GM23338 (cell line): Measurements from ENCODE around the gene ADGRG6. TPM values are rescaled to one million over a fixed set of nuclear protein-coding genes. Genes with fewer than 3 reads are reported as not detected.

ENCODE experiments used
- EZH2phosphoT487 ChIP-seq: fragments of 200-600 bp; sonication (generic); IDR thresholded peaks from one replicate; pipeline ENCODE4 v1.8.1; 2018; ENCODE audit warnings: antibody characterized with exemption; ENCODE audit not compliant: unreplicated experiment
- JUNB ChIP-seq: IDR thresholded peaks from one replicate; pipeline ENCODE4 v1.6.1; 2016; ENCODE audit warnings: antibody characterized with exemption; ENCODE audit not compliant: unreplicated experiment
- NANOG ChIP-seq: IDR thresholded peaks from 2 replicates; pipeline ENCODE4 v1.6.1; 2016; ENCODE audit warnings: antibody characterized with exemption, borderline replicate concordance
- POLR2AphosphoS5 ChIP-seq: IDR thresholded peaks from 2 replicates; pipeline ENCODE4 v1.6.1; 2016; ENCODE audit warnings: antibody characterized with exemption, low read depth
- STAT1 ChIP-seq: IDR thresholded peaks from one replicate; pipeline ENCODE4 v1.6.1; 2016; ENCODE audit warnings: antibody characterized with exemption; ENCODE audit not compliant: unreplicated experiment
- ZNF114 ChIP-seq: fragments of 250-450 bp; sonication (Bioruptor Pico); IDR thresholded peaks from 2 replicates; pipeline ENCODE4 v1.5.0; 2020; ENCODE audit warnings: mild to moderate bottlenecking, moderate library complexity
- ZNF331 ChIP-seq: fragments of 250-450 bp; sonication (Bioruptor Pico); IDR thresholded peaks from 2 replicates; pipeline ENCODE4 v1.5.0; 2020; ENCODE audit warnings: low read depth, mild to moderate bottlenecking, moderate library complexity
- polyA plus RNA-seq: library from polyadenylated mRNA; unstranded; fragments of >200 nt; fragmentation: Nextera tagmentation; extraction: Ambion mirVana; gene quantifications from 2 replicates; pipeline ENCODE4 v1.2.1, GENCODE V29; 2016
- total RNA-seq: library from RNA; depleted of rRNA; stranded (reverse); fragments of >200 nt; shearing (Covaris generic); gene quantifications from 2 replicates; pipeline ENCODE4 v1.2.3, GENCODE V29; 2014
- TF ChIP-seq, protein P1 (sequence below): fragments of 250-450 bp; sonication (Bioruptor Pico); IDR thresholded peaks from 2 replicates; pipeline ENCODE4 v1.5.0; 2020; ENCODE audit warnings: mild to moderate bottlenecking, moderate library complexity
- TF ChIP-seq, protein P2 (sequence below): IDR thresholded peaks from 2 replicates; pipeline ENCODE4 v1.6.1; 2016; ENCODE audit warnings: antibody characterized with exemption
- TF ChIP-seq, protein P3 (sequence below), 2 experiments: fragments of 200-600 bp in 1 of 2; sonication (generic) in 1 of 2; conservative IDR thresholded peaks; 2 replicates each; pipeline versions ENCODE4 v1.5.1 to v1.6.1; 2016 to 2017; ENCODE audit warnings: antibody characterized with exemption in 2 of 2, low read depth in 2 of 2, mild to moderate bottlenecking in 2 of 2, moderate library complexity in 1 of 2

ADGRG6 gene
- total and polyA plus RNA-seq, 2 experiments from 2014 or later = 1.3 to 7.7 TPM

DNA sequence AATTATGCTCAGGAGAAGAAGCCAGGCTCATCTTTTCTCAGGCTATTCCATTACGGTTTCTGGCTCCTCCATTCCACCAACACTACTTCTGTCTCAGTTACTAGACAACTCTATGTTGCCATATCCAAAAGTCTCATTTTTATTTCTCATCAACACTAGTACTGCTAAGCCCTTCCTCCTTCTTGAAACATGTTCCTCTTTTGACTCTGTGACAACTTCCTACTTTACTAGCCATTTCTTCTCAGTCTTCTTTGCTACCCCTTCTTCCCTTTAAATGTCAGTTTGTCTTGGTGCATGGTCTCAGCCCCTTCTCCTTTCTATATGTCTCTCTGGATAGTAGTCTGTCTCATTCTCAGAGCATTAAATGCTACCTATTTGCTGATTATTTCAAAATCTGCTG is 7.1 kb upstream of the ADGRG6 start (continued):
- TF ChIP-seq, protein P1, sequence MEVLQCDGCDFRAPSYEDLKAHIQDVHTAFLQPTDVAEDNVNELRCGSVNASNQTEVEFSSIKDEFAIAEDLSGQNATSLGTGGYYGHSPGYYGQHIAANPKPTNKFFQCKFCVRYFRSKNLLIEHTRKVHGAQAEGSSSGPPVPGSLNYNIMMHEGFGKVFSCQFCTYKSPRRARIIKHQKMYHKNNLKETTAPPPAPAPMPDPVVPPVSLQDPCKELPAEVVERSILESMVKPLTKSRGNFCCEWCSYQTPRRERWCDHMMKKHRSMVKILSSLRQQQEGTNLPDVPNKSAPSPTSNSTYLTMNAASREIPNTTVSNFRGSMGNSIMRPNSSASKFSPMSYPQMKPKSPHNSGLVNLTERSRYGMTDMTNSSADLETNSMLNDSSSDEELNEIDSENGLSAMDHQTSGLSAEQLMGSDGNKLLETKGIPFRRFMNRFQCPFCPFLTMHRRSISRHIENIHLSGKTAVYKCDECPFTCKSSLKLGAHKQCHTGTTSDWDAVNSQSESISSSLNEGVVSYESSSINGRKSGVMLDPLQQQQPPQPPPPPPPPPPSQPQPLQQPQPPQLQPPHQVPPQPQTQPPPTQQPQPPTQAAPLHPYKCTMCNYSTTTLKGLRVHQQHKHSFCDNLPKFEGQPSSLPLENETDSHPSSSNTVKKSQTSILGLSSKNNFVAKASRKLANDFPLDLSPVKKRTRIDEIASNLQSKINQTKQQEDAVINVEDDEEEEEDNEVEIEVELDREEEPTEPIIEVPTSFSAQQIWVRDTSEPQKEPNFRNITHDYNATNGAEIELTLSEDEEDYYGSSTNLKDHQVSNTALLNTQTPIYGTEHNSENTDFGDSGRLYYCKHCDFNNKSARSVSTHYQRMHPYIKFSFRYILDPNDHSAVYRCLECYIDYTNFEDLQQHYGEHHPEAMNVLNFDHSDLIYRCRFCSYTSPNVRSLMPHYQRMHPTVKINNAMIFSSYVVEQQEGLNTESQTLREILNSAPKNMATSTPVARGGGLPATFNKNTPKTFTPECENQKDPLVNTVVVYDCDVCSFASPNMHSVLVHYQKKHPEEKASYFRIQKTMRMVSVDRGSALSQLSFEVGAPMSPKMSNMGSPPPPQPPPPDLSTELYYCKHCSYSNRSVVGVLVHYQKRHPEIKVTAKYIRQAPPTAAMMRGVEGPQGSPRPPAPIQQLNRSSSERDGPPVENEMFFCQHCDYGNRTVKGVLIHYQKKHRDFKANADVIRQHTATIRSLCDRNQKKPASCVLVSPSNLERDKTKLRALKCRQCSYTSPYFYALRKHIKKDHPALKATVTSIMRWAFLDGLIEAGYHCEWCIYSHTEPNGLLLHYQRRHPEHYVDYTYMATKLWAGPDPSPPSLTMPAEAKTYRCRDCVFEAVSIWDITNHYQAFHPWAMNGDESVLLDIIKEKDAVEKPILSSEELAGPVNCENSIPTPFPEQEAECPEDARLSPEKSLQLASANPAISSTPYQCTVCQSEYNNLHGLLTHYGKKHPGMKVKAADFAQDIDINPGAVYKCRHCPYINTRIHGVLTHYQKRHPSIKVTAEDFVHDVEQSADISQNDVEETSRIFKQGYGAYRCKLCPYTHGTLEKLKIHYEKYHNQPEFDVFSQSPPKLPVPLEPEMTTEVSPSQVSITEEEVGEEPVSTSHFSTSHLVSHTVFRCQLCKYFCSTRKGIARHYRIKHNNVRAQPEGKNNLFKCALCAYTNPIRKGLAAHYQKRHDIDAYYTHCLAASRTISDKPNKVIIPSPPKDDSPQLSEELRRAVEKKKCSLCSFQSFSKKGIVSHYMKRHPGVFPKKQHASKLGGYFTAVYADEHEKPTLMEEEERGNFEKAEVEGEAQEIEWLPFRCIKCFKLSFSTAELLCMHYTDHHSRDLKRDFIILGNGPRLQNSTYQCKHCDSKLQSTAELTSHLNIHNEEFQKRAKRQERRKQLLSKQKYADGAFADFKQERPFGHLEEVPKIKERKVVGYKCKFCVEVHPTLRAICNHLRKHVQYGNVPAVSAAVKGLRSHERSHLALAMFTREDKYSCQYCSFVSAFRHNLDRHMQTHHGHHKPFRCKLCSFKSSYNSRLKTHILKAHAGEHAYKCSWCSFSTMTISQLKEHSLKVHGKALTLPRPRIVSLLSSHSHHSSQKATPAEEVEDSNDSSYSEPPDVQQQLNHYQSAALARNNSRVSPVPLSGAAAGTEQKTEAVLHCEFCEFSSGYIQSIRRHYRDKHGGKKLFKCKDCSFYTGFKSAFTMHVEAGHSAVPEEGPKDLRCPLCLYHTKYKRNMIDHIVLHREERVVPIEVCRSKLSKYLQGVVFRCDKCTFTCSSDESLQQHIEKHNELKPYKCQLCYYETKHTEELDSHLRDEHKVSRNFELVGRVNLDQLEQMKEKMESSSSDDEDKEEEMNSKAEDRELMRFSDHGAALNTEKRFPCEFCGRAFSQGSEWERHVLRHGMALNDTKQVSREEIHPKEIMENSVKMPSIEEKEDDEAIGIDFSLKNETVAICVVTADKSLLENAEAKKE (CRISPR knock-in tag) = no peak
- TF ChIP-seq, protein P2, sequence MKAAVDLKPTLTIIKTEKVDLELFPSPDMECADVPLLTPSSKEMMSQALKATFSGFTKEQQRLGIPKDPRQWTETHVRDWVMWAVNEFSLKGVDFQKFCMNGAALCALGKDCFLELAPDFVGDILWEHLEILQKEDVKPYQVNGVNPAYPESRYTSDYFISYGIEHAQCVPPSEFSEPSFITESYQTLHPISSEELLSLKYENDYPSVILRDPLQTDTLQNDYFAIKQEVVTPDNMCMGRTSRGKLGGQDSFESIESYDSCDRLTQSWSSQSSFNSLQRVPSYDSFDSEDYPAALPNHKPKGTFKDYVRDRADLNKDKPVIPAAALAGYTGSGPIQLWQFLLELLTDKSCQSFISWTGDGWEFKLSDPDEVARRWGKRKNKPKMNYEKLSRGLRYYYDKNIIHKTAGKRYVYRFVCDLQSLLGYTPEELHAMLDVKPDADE = no peak
- TF ChIP-seq STAT1 = no peak
- TF ChIP-seq ZNF114 (CRISPR knock-in tag) = no peak
- TF ChIP-seq NANOG = no peak
- TF ChIP-seq, protein P3, sequence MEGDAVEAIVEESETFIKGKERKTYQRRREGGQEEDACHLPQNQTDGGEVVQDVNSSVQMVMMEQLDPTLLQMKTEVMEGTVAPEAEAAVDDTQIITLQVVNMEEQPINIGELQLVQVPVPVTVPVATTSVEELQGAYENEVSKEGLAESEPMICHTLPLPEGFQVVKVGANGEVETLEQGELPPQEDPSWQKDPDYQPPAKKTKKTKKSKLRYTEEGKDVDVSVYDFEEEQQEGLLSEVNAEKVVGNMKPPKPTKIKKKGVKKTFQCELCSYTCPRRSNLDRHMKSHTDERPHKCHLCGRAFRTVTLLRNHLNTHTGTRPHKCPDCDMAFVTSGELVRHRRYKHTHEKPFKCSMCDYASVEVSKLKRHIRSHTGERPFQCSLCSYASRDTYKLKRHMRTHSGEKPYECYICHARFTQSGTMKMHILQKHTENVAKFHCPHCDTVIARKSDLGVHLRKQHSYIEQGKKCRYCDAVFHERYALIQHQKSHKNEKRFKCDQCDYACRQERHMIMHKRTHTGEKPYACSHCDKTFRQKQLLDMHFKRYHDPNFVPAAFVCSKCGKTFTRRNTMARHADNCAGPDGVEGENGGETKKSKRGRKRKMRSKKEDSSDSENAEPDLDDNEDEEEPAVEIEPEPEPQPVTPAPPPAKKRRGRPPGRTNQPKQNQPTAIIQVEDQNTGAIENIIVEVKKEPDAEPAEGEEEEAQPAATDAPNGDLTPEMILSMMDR (conservative IDR thresholded peaks at IDR 0.05; ENCODE audit: low read depth in 2 of 2) = no peak
- no peak for TF ChIP-seq POLR2AphosphoS5
- no peak for TF ChIP-seq JUNB
- no peak for TF ChIP-seq EZH2phosphoT487
- no peak for TF ChIP-seq ZNF331 (CRISPR knock-in tag)
